GM21390 (cell line): ENCODE results near the gene PKN2.

Experiments
- ATAC-seq: cut with Tn5 transposase; IDR thresholded peaks from one replicate; pipeline ENCODE4 v1.9.1; 2021; ENCODE audit not compliant: unreplicated experiment

The PKN2 gene

DNA sequence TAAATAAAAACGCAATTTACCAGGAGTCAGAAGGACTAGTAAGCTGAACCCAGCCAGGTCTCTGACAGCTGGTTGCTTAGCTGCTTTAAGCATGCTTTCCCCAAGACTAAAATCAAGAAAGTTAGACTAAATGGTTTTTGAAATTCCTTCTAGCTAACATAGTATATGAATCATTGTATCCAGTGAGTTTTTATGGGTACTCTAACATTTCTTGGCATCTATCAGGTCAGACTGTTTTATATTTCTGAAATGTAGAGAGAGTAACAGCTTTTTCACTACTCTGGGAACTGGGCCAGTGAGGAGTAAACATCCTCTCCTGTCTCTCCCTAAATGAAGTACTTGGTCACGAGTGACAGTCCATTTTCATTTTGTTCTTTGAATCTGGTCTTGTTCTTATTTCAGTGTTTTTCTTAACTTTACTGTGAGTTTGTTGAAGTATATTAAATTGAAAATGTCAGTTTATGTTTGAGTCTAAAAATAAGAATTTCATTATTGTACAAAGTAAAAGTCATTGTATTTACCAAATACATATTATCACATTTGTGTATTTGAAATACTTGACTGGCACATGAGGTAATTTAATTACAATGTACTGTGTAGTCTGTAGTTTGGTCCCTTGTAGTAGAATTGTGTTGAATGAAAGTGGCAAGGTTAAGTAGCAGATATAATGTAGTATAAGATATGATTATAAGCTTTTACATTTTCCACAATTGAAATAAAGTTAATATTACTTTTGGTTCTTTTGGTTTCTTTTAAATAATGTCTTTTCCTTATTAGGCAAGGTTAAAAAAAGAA, 47.6 kb downstream of the PKN2 start:
- ATAC-seq: peak; percentile 59

DNA sequence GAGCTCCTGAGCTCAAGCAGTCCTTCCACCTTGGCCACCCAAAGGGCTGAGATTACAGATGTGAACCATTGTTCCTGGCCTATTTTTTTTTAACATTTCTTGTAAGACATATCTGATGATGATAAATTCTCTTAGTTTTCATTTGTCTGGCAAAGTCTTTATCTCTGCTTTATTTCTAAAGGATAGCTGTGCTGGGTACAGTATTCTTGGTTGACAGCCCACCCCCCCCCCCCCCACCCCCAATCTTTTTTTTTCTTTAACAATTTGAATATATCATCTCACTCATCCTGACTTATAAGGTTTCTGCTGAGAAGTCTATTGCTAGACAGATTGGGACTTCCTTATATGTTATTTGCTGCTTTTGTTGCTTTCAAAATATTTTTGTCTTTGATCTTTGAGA, 51.3 kb downstream of the PKN2 start:
- ATAC-seq: no peak

DNA sequence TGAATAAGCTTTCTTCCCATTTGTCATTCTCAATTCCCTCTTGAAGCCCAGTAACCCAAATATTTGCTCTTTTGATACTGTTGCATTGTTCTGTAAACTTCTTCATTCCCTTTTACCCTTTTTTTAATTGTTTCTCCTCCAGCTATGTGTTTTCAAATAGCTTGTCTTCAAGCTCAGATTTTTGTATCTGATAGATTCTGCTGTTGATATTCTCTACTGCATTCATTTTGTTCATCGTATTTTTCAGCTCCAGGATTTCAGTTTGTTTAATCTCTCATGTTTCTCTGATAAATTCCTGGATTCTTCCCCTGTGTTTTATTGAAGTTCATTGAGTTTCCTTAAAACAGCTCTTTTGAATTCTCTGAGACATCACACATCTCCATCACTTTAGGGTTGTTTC, 51.8 kb downstream of the PKN2 start:
- ATAC-seq: no peak

DNA sequence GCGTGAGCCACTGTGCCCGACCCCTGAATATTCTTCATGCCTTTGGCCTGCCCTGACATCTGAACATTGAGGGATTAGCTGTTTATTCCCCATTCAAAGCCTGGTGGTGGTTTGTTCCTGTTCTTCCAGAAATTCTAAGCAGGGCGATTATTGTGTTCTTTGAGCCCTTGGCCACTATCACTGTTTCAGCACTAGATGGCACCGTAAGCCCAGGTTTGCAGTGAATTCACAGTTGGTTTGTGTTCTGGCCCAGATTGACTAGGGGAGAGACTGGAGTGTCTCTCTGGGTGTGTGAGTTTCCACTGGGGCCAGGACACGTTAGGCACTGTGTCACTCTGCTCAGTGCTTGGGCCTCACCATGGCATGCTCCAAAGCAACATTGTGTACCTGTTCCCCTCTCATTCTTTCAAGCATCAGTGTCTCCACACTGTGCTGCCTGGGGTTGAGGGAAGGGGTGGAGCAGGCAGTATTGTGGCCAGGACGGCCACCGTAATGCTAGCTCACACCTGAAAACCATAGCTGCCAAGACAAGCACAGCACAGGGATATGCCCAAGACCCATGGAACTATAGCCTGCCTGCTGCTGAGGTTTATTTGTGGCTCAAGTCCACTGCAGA, 52.7 kb downstream of the PKN2 start:
- ATAC-seq: no peak

DNA sequence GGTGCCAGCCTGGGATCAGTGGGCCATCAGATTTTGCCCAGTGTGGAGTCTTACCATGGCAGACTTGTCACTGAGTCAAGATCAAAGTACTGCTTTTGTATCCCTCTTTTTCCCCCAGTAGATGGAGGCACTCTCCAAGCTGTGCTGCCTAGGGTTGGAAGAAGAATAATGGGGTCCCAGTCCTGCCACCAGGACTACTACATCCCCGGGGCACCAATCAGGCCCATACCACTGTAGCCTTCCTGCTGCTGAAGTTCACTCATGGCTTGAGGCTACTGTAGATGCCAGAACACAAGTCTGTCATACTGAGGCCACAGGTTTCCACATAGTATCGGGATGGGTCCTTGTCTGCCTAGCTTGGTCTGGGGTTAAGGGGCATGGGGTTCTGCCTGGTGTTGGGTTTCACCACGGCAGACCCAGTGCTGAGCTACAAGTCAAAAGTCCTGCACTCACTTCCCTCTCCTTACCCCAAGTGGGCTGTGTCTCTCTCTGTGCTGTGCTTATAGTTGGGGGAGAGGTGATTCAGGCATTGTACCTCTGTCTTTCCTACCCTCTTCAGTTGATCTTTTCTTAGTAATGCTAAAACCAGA, 53.4 kb downstream of the PKN2 start:
- ATAC-seq: no peak

DNA sequence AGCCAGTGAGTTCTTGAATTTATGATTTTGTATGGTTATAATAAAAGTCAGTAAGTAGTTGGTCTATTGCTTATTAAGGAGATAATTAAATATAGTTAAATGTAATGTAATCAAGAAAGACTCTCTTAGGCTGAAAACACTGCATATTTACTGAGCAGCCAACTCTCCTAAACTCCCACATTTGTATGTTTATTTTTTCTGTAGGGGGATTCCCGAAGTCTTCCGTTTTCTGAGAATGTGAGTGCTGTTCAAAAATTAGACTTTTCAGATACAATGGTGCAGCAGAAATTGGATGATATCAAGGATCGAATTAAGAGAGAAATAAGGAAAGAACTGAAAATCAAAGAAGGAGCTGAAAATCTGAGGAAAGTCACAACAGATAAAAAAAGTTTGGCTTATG, 56.7 kb downstream of the PKN2 start:
- ATAC-seq: no peak

DNA sequence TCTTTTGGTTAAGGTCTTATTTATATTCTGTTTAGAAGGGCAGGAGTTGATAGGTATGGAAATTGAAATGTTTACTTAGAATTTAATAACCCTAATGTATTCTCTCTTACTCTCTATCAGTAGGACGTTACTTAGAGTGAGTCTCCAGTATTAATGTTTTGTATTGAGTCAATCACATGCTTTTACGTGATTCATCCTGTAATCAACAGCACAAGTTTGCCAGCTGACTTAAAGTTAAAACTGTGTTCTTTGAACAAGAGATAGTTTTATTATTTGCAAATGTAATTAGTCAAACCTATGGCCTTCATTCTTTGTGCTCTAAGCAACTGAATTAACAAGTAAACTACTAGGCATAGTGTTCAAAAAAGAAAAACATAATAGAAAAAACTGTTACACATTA, 57.3 kb downstream of the PKN2 start:
- no peak for ATAC-seq

DNA sequence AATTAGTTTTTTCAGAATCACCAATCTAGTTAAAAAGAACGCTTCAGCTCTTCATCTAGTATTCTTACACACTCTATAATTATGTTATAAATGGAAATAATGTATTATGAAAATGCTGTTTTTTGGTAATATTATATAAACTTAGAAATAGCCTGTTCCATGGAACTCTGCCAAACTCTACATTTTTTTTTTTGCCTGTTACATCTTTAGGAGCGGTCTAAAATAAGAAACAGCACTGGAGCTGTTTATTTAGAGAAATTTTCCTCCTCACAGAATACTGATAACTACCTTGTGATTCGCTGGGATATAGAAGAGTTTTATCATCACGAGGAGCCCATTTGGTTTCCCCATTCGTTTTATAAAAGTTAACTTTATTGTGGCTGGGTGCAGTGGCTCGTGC, 58.5 kb downstream of the PKN2 start:
- ATAC-seq: no peak

DNA sequence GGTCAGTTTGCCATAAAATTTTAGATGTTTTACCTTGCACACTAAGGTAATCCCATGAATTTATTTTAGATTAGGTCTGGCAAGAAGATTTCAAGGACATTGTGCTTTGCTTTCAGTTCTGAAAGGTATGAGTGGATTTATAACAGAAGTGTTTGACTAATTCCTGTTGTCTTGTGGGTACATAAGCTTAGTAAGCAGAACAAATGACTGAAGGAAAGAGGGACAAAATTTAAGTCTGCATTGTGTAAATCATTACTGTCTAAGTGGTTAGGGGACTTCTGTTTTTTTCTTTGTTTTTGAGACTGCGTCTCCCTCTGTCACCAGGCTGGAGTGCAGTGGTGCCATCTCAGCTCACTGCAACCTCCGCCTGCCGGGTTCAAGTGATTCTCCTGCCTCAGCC, 60.1 kb downstream of the PKN2 start:
- ATAC-seq: no peak

DNA sequence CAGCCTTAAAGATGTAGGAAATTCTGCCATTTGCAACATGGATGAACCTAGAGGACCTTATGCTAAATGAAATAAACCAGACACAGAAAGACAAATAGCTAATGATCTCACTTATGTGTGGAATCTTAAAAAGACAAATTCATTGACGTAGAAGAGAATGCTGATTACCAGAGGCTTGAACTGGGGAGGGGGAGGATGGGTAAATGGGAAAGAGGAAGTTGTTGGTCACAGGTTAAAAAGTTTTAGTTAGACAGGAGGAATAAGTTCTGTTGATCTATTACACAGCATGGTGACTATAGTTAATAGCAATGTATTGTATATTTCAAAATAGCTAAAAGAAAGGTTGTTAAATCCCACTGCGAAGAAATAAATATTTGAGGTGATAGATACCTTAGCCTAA, 62.8 kb downstream of the PKN2 start:
- ATAC-seq: no peak

DNA sequence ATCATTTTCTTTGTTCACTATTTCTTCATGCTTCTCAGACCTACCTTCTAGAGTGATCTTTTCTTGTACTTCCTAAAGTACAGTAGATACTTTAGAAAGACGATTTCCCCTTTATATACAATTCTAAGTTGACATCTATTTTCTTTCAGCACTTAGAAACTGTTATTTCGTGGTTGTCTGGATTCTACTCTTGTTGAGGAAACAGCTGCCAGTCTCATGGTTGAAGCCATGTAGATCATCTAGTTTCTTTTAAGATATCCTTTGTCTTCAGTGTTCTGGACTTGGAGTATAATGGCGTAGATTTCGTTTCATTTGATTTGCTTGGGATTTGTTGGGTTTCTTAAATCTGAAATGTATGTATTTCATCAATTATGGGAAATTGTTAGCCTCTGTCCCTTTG, 67.6 kb downstream of the PKN2 start:
- no peak for ATAC-seq

DNA sequence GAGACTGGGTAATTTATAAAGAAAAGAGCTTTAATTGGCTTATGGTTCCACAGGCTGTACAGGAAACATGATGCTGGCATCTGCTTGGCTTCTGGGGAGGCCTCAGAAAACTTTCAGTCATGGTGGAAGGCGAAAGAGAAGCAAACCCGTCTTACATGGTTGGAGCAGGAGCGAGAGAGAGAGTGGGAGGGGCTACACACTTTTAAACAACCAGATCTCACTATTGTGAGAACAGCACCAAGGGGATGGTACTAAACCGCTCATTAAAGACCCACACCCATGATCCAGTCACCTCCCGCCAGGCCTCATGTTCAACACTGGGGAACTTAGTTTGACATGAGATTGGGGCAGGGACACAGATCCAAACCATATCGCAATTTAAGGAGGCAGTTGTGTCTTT, 69.4 kb downstream of the PKN2 start:
- ATAC-seq: no peak

DNA sequence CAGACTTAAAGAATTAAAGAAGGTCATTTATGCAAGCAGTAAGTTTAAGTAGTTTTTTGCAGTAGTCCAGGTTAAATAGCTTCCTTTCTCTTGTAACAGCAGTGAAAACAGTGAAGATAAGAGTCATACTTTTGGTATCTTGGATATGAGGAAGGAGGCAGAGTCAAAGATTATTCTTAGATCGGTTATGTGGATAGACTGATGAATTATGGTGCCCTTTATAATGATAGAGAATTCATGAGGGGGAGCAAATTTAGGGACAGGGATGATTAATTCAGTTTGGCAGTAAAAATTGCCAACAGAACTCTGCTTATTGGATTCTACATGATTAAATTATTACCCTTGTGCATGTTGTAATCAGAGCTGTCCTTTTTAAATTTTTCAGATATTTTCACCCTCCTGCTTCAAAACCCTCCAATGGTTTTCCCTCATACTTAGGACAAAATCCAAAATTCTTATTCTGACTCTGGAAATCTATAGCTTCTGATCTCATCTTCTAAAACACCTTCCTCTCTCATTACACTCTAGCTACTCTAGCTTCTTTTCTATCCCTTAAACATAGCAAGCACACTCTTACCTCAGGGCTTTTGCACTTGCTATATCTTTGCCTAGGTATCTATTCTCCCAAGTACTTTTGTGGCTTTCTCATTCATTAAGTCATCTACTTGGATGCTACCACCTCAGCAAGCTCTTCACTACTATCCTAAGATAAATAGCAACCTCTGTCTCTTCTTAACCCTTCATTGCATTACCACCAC, 79.8 kb downstream of the PKN2 start:
- ATAC-seq: no peak

DNA sequence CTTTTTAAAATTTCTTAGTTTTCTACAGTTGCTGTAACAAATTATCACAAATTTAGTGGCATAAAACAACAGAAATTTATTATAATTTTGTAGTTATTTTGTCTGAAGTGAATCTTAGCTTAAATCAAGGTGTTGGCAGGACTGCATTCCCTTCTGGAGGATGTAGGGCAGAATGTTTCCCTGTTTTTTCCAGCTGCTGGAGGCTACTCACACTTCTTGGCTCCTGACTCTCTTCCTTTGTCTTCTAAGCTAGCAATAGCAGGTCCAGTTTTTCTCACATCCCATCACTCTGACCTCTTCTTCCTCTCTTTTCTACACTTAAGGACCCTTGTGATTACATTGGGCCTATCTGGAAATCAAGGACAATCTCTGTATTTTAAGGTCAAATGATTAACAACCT, 84.1 kb downstream of the PKN2 start:
- no peak for ATAC-seq

DNA sequence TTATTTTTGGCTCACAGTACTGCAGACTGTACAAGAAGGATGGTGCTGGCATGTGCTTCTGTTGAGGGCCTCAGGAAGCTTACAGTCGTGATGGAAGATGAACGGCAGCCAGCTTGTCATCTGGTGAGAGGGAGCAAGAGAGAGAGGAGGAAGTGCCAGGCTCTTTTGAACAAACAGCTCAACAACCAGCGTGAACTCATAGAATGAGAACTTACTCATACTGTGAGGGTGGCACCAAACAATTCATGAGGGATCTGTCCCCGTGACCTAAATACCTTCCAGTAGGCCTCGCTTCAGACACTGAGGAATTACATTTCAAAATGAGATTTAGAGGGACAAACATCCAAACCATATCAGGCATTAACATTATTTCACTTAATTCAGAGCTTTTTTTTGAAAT, 84.7 kb downstream of the PKN2 start:
- ATAC-seq: no peak

DNA sequence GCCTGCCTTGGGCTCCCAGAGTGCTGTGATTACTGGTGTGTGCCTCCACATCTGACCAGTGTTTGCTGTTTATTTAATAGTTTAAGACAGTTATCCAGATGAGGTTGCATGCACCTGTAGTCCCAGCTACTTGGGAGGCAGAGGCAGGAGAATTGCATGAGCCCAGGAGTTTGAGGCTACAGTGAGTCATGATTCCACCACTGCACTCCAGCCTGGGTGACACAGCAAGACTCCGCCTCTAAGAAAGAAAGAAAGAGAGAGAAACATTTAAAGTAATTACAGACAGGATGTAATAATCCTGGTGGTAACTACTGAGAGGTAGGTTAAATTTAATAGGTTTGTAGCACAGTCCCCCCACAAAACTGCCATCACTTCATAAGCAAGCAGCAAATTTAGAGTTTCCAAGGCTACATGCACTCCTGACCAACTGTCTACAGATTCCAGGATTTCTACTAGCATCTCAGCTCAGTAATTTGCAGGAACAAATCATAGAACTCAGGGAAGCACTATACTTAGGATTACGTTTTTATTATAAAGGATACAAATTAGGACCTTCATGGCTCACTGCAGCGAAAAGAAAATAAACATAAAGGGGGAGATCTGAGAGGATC, 89.6 kb downstream of the PKN2 start:
- ATAC-seq: no peak

DNA sequence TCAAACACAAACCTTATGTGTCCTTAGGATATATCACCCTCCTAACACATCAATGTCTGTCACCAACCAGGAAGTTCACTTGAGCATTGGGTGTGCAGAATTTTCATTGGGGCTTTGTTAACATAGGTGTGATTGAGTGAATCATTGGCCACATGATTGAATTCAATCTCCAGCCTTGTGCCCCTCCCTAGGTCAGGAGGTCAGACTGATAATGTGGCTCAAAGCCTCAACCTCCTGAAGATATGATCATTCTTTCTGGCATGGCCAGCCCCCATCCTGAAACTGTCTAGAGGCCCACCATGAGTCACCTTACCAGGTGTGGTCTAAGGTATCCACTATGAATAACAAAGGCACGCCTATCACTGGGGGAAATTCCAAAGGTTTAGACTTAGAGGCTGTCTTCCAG, 90.1 kb downstream of the PKN2 start:
- ATAC-seq: no peak

DNA sequence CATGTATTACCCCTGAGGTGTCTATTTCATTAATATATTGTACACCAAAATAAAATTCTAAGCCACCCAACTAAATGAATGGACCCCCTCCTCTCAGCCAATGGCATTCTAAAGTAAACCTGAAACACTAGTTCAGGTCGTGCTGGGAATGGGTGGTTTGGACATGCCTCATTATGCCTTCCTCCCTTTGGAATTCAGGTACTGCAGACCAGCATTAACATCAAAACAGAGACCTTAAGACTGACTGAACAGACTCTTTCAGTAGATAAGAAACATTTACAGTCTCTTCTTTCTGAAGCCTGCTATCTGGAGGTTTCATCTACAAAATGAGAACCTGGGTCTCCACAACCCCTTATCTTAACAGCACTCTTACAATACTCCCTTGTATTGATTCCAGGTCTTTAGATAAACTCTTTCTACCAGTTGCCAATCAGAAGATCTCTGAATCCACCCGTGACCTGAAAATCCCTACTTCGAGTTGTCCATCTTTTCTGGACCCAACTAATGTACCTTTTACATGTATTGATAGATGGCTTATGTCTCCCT, 93.6 kb downstream of the PKN2 start:
- ATAC-seq: no peak

DNA sequence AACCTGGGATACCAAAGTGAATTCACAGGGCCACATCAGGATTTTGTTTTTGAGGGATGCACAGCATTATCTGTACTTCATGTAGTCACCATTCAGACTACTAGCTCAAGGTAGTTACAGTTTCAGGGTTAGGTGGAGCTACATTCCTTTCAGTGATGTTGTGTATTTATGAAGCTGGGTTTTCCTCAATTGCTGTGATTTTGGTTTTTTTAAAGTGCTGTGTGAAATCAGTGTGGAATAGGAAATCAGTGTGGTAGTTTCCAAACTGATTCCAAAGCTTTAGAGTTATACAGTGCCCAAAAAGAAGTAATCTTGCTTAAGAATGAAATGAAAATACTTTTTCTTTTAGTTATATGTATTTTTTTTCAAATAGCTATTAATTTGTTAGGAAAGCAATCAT, 95.8 kb downstream of the PKN2 start:
- ATAC-seq: no peak

DNA sequence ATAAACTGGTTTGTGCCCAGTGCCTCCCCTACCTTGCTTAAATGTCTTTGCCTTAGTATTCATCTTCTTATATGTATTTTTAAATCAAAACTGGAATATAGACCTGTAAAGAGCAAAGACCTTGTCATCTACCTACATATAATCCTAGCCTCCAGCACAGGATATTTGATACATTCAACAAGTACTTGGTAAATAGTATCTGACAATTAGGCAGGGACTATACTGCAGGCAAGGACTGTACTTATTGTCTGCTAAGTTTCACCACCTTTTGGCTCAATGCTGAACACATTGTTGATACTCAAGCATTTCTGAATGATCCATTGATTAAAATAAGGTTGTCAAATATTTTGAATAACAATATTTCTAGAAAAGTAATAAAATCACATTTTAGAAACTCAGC, 96.4 kb downstream of the PKN2 start:
- no peak for ATAC-seq

DNA sequence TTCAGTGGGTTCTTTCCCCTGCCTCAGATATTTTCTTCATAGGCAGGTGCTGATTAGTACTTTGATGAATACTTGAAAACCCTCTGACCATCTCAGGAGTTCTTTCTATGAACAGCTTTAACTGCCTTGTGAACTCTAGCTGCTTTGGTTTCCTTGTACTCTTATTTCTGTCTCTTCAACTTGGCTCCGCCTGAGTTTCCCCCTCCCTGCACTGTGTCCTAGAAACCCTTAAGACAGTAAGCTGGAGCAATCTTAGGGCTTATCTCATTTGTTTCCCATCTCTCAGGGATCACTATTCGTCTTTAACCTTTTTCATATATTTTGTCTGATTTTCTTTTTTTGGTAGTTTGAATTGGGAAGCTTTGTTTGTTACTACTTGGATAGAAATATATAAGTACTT, 99.1 kb downstream of the PKN2 start:
- no peak for ATAC-seq
